Activated B cell treated with CpG ODN at 0.5 μM for 24 hours (primary cell): ENCODE data around the gene IRX3. TPM values are rescaled to one million over a fixed set of nuclear protein-coding genes. Genes with fewer than 3 reads are reported as not detected.

Experiments used
- ATAC-seq: fragments of 200-7000 bp; cut with Tn5 transposase; one replicate; pipeline ENCODE4 v1.10.0; 2021; ENCODE audit warnings: low read depth, mild to moderate bottlenecking, moderate library complexity
- CTCF ChIA-PET: fragments of 350-600 bp; sonication (Branson Sonifier 250); formaldehyde crosslinking; loops from one replicate; lab custom pipeline; 2021; ENCODE audit warnings: antibody characterized with exemption; lab: Charles Lee
- POLR2A ChIA-PET: fragments of 350-600 bp; sonication (Branson Sonifier 250); formaldehyde crosslinking; loops from one replicate; lab custom pipeline; 2021; ENCODE audit warnings: antibody characterized with exemption; lab: Charles Lee
- DNase-seq: peaks from one replicate; pipeline ENCODE4 v3.0.0; 2022
- H3K27ac Mint-ChIP-seq: one replicate; pipeline ENCODE4 v1.8.0; 2020; ENCODE audit warnings: mixed read lengths
- H3K27me3 Mint-ChIP-seq: one replicate; pipeline ENCODE4 v1.8.0; 2021; ENCODE audit warnings: mixed read lengths
- H3K36me3 Mint-ChIP-seq: one replicate; pipeline ENCODE4 v1.8.0; 2021; ENCODE audit warnings: low read depth, mixed read lengths
- H3K4me1 Mint-ChIP-seq: one replicate; pipeline ENCODE4 v1.8.0; 2021; ENCODE audit warnings: mixed read lengths
- H3K4me3 Mint-ChIP-seq: one replicate; pipeline ENCODE4 v1.8.0; 2020; ENCODE audit warnings: mild to moderate bottlenecking, mixed read lengths
- H3K9me3 Mint-ChIP-seq: one replicate; pipeline ENCODE4 v1.8.0; 2020; ENCODE audit warnings: mixed read lengths
- intact Hi-C: fragments of 100-400 bp; cut with micrococcal nuclease; formaldehyde crosslinking; loops from one replicate; pipeline ENCODE4 v1.15.1; 2024
- total RNA-seq: library from RNA; stranded (reverse); gene quantifications from 2 replicates; pipeline ENCODE4 v1.2.3, GENCODE V29; 2022
- TF ChIP-seq, protein P1 (sequence below): fragments of 200-600 bp; IDR thresholded peaks from one replicate; pipeline ENCODE4 v1.8.0; 2022; ENCODE audit warnings: antibody characterized with exemption, mild to moderate bottlenecking

The IRX3 gene
- total RNA-seq, 1 donor from 2014 or later = not detected

DNA sequence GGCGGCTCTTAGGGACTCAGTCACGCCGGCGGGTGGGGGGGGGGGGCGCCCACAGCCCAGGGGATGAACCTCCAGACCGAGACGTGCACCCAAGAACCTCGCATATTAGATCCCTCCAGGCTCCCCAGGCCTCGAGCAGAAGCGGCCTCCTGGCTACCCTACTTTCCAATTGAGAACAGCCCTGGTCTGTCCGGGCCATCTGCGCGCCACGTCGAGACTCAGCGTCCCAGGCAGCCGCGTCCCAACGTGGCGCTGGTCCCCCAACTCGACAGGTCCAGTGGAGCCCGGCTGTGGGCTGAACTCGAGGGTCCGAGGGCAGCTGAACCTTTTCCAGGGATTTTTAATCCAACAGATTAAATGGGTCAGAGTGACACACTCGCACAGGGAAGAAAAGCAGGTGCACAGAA, 2.3 kb upstream of the IRX3 start:
- intact Hi-C loops = loop anchor here (5.0 kb wide), 1 partner anchor 407 kb away; no protein-coding TSS in a partner anchor
- Mint-ChIP-seq H3K27me3 (peaks cover 50% of the 10 kb centered on the region), H3K4me1 (peaks cover 13% of the 10 kb centered on the region), H3K4me3 (no peak overlapping the region), H3K9me3 (no peaks in the 10 kb centered on the region), H3K27ac (no peak overlapping the region), H3K36me3 (no peaks in the 10 kb centered on the region)
- ATAC-seq = no peak
- no peak for DNase-seq
- TF ChIP-seq, protein P1, sequence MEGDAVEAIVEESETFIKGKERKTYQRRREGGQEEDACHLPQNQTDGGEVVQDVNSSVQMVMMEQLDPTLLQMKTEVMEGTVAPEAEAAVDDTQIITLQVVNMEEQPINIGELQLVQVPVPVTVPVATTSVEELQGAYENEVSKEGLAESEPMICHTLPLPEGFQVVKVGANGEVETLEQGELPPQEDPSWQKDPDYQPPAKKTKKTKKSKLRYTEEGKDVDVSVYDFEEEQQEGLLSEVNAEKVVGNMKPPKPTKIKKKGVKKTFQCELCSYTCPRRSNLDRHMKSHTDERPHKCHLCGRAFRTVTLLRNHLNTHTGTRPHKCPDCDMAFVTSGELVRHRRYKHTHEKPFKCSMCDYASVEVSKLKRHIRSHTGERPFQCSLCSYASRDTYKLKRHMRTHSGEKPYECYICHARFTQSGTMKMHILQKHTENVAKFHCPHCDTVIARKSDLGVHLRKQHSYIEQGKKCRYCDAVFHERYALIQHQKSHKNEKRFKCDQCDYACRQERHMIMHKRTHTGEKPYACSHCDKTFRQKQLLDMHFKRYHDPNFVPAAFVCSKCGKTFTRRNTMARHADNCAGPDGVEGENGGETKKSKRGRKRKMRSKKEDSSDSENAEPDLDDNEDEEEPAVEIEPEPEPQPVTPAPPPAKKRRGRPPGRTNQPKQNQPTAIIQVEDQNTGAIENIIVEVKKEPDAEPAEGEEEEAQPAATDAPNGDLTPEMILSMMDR = no peak
- ChIA-PET CTCF (no interaction called here), POLR2A (no interaction called here)

DNA sequence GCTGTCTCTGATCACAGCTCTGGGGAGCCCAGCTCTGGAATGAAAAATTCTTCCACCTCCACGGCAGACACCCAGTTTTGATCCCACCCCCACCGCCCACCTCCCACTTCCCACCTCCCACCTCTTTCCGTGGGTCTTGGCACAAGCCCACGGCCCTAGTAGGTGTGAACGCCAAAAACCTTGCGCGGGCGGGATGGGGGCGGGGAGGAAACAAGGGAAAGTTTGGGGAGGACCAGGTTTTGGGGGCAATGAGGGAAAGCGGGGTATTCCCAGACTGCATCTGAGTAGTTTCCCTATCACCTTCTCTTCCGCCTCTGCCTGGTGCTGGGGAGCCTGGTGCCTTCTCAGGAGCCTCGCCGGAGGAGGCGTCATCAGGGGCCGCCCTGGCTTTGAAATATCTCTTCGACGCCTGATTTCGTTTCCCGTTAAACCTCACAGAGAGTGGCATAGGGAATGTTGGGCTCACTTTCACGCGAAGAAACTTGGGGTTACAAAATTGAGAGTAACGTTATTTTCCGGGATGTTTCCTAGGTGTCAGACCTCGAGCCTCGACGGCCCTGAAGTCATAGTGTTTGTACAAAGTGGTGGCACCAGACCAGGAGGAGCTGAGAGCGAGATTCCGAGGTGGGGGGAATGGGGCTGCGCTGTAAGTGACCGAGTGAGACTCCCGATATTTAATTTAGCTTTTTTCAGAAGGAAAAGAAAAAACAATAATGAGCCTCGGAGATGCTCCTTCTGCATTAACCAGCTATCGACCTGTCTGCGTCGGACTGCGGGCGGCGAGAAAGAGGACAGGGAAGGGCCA, 1.6 kb upstream of the IRX3 start:
- H3K36me3 Mint-ChIP-seq = no peaks in the 10 kb centered on the region
- ChIA-PET POLR2A (no interaction called here), CTCF (no interaction called here)
- peaks cover 14% of the 10 kb centered on the region for H3K4me1 Mint-ChIP-seq
- TF ChIP-seq, protein P1 = no peak
- H3K4me3 Mint-ChIP-seq = no peak overlapping the region
- ATAC-seq (no peak), DNase-seq (no peak)
- H3K9me3 Mint-ChIP-seq = no peaks in the 10 kb centered on the region
- intact Hi-C loops = loop anchor here (5.0 kb wide), 1 partner anchor 406 kb away; no protein-coding TSS in a partner anchor
- no peak overlapping the region for H3K27ac Mint-ChIP-seq
- H3K27me3 Mint-ChIP-seq = peaks cover 55% of the 10 kb centered on the region

DNA sequence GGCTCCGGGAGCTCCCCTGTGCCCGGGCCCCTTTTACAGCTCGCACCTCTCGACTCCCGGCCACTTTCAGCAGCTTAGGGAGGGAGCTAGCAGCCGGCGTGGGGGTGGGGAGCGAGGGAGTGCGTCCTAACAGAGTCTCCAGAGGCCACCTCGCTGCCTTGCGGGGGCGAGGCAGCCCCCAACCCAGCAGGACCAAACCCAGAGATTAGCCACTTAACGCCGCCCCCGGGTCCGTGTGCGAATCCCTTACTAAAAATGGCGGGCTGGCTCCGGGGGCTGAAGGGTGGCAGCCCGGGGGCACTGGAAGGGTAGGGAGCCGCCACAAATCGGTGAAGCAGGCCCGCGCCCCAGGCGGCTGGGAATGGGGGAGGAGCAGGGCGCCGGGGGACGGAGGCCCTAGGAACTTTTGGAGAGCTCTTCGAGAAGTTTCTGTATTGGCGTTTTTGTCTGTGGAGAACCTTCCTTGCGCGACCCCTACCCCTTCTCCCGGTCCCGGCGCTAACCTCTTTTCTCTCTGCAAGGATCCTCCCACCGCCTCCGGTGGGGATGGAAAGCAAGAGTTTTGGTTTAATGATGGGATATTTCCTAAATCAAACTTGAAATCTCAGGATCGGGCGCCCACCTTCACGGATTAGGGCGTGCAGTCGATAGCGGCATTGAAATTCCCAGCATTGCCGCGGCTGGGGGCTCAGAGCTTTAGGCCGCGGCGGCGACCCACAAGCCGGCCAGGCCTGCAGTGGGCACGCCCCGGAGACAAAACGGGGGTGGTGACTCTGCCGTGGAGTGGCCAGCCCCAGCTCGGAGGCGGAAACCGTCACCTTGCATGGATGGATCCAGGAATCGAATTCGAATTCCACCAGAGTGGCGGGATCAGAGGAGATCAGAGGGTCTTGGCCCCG, 793 bp upstream of the IRX3 start:
- Mint-ChIP-seq H3K4me3 (no peak overlapping the region), H3K27ac (no peak overlapping the region), H3K36me3 (no peaks in the 10 kb centered on the region), H3K27me3 (peaks cover 60% of the 10 kb centered on the region), H3K9me3 (no peaks in the 10 kb centered on the region), H3K4me1 (peaks cover 14% of the 10 kb centered on the region)
- POLR2A ChIA-PET = no interaction called here
- CTCF ChIA-PET = no interaction called here
- DNase-seq = no peak
- intact Hi-C loops = loop anchor here (5.0 kb wide), 1 partner anchor 405 kb away; no protein-coding TSS in a partner anchor
- TF ChIP-seq, protein P1 = no peak
- no peak for ATAC-seq

DNA sequence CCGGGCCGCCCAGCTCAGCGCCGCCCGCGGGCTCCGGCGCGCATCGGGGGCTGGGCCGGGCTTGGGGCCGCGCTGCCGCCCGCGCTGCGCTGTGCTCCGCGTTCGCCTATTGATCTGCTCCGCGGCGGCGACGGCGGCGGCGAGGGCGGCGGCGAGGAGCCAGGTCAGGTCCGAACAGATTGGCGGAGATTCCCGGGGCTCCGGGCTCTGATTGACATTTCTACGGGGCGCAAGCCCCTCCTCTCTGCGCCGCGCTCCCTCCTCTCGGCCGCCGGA, 559 bp downstream of the IRX3 start:
- Mint-ChIP-seq H3K4me3 (no peak overlapping the region), H3K36me3 (no peaks in the 10 kb centered on the region), H3K27me3 (peaks cover 63% of the 10 kb centered on the region), H3K9me3 (no peaks in the 10 kb centered on the region), H3K4me1 (peaks cover 17% of the 10 kb centered on the region), H3K27ac (no peak overlapping the region)
- intact Hi-C loops = loop anchor here (5.0 kb wide), 1 partner anchor 404 kb away; no protein-coding TSS in a partner anchor
- TF ChIP-seq, protein P1 = no peak
- no peak for ATAC-seq
- CTCF ChIA-PET = no interaction called here
- POLR2A ChIA-PET = no interaction called here
- no peak for DNase-seq
